H1 (cell line): ENCODE measurements around the gene DRAXIN. TPM values are rescaled to one million over a fixed set of nuclear protein-coding genes. Genes with fewer than 3 reads are reported as not detected.

Experiments used
- CHD1 ChIP-seq: IDR thresholded peaks from 2 replicates; pipeline ENCODE4 v1.6.1; 2012; ENCODE audit warnings: low read depth, low read length, improper control_type of control experiment
- CHD7 ChIP-seq: fragments of 300-600 bp; sonication (generic); IDR thresholded peaks from 2 replicates; pipeline ENCODE4 v1.7.1; 2012; ENCODE audit warnings: low read length, moderate library complexity, mild to moderate bottlenecking, inconsistent platforms; ENCODE audit not compliant: insufficient replicate concordance
- GABPA ChIP-seq: IDR thresholded peaks from 2 replicates; pipeline ENCODE4 v1.6.1; 2011; ENCODE audit warnings: mild to moderate bottlenecking, low read length, moderate library complexity, borderline replicate concordance; ENCODE audit not compliant: insufficient read depth
- polyA plus RNA-seq, 7 experiments: library from polyadenylated mRNA; depleted of rRNA in 3 of 7; stranded (reverse) in 5 of 7; unstranded in 2 of 7; fragments of >200 nt in 5 of 7; fragments of 200-250 nt in 2 of 7; gene quantifications; 1 replicate in 5 of 7; 2 replicates in 1 of 7; 4 replicates in 1 of 7; pipeline versions ENCODE4 v1.2.1 to v1.2.3, GENCODE V29; 2011 to 2013; ENCODE audit warnings: missing spikeins in 2 of 7, mixed read lengths in 2 of 7
- total RNA-seq: library from RNA; stranded (reverse); fragmentation: NEBNext Ultra II Directional; extraction: Animal tissue kit (Norgen Biotek cat#: 25700); gene quantifications from 2 replicates; pipeline ENCODE4 v1.2.1, GENCODE V29; 2021

DRAXIN gene
- total and polyA plus RNA-seq, 2 of the 8 experiments (the other 6 are each of a cell fraction or from before 2014, with no cell fraction given), result 4.6 to 17.6 TPM

GRCh38 chr1:11770011-11770410 is 78.5 kb downstream of the DRAXIN start (continued):
- TF ChIP-seq GABPA, result no peak
- no peak for TF ChIP-seq CHD7
- TF ChIP-seq CHD1, result no peak
